ENCODE results near the gene MUSK. TPM values are rescaled to one million over a fixed set of nuclear protein-coding genes. Genes with fewer than 3 reads are reported as not detected.

Gene MUSK
- total and polyA plus RNA-seq, 2 experiments from 2014 or later = not detected

DNA sequence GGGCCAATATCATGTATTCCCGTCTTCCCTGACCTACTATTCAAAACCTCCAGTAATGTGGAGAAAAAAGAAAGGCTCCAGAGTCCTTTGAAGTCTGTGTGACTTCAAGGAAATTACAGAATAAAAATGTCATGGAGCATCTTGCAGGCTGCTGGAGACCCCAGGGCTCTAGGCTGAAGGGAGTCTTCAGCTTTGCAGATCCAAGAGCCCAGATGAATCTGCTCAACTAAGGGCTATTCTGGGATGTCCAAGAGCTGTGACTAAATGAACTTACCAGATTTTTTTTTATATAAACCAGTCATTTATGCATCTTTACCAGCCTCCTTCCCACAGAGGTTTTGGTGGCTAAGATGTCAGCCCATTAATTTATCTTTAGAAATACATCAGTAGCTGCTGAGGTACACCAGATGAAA is 167.3 kb downstream of the MUSK start:
- no peaks in the 10 kb centered on the region for H3K36me3 ChIP-seq (ENCODE audit: insufficient read depth)
- Mint-ChIP-seq H3K36me3 (ENCODE audit: low read depth) (no peaks in the 10 kb centered on the region), H3K27ac (peak overlapping the region; percentile 23; the same call in 1 of the 2 replicates), H3K4me3 (no peak overlapping the region), H3K27me3 (ENCODE audit: insufficient read depth, low read depth, poor library complexity) (peaks cover 4% of the 10 kb centered on the region), H3K4me1 (peaks cover 5% of the 10 kb centered on the region; the same call in 2 of the 3 replicates), H3K9me3 (no peaks in the 10 kb centered on the region)
- H3F3A ChIP-seq (replicated peaks; ENCODE audit: low read depth) = no peaks in the 10 kb centered on the region
- TF ChIP-seq NANOG (IDR thresholded peaks at IDR 0.05; ENCODE audit: borderline replicate concordance) = no peak
- TF ChIP-seq, protein P1, sequence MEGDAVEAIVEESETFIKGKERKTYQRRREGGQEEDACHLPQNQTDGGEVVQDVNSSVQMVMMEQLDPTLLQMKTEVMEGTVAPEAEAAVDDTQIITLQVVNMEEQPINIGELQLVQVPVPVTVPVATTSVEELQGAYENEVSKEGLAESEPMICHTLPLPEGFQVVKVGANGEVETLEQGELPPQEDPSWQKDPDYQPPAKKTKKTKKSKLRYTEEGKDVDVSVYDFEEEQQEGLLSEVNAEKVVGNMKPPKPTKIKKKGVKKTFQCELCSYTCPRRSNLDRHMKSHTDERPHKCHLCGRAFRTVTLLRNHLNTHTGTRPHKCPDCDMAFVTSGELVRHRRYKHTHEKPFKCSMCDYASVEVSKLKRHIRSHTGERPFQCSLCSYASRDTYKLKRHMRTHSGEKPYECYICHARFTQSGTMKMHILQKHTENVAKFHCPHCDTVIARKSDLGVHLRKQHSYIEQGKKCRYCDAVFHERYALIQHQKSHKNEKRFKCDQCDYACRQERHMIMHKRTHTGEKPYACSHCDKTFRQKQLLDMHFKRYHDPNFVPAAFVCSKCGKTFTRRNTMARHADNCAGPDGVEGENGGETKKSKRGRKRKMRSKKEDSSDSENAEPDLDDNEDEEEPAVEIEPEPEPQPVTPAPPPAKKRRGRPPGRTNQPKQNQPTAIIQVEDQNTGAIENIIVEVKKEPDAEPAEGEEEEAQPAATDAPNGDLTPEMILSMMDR (conservative IDR thresholded peaks at IDR 0.05; ENCODE audit: low read depth in 2 of 2) = no peak
- no peak for TF ChIP-seq EZH2phosphoT487 (IDR thresholded peaks at IDR 0.05; ENCODE audit: unreplicated experiment)
- TF ChIP-seq STAT1 (IDR thresholded peaks at IDR 0.05; ENCODE audit: unreplicated experiment) = no peak
- no peak for TF ChIP-seq JUNB (IDR thresholded peaks at IDR 0.05; ENCODE audit: unreplicated experiment)
- no peak for TF ChIP-seq ZNF114 (CRISPR knock-in tag; IDR thresholded peaks at IDR 0.05)
- no peak for TF ChIP-seq POLR2AphosphoS5 (IDR thresholded peaks at IDR 0.05; ENCODE audit: low read depth)
- TF ChIP-seq, protein P2, sequence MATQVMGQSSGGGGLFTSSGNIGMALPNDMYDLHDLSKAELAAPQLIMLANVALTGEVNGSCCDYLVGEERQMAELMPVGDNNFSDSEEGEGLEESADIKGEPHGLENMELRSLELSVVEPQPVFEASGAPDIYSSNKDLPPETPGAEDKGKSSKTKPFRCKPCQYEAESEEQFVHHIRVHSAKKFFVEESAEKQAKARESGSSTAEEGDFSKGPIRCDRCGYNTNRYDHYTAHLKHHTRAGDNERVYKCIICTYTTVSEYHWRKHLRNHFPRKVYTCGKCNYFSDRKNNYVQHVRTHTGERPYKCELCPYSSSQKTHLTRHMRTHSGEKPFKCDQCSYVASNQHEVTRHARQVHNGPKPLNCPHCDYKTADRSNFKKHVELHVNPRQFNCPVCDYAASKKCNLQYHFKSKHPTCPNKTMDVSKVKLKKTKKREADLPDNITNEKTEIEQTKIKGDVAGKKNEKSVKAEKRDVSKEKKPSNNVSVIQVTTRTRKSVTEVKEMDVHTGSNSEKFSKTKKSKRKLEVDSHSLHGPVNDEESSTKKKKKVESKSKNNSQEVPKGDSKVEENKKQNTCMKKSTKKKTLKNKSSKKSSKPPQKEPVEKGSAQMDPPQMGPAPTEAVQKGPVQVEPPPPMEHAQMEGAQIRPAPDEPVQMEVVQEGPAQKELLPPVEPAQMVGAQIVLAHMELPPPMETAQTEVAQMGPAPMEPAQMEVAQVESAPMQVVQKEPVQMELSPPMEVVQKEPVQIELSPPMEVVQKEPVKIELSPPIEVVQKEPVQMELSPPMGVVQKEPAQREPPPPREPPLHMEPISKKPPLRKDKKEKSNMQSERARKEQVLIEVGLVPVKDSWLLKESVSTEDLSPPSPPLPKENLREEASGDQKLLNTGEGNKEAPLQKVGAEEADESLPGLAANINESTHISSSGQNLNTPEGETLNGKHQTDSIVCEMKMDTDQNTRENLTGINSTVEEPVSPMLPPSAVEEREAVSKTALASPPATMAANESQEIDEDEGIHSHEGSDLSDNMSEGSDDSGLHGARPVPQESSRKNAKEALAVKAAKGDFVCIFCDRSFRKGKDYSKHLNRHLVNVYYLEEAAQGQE (IDR thresholded peaks at IDR 0.05; ENCODE audit: unreplicated experiment) = no peak
- TF ChIP-seq, protein P3, sequence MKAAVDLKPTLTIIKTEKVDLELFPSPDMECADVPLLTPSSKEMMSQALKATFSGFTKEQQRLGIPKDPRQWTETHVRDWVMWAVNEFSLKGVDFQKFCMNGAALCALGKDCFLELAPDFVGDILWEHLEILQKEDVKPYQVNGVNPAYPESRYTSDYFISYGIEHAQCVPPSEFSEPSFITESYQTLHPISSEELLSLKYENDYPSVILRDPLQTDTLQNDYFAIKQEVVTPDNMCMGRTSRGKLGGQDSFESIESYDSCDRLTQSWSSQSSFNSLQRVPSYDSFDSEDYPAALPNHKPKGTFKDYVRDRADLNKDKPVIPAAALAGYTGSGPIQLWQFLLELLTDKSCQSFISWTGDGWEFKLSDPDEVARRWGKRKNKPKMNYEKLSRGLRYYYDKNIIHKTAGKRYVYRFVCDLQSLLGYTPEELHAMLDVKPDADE (IDR thresholded peaks at IDR 0.05) = no peak
- TF ChIP-seq, protein P4, sequence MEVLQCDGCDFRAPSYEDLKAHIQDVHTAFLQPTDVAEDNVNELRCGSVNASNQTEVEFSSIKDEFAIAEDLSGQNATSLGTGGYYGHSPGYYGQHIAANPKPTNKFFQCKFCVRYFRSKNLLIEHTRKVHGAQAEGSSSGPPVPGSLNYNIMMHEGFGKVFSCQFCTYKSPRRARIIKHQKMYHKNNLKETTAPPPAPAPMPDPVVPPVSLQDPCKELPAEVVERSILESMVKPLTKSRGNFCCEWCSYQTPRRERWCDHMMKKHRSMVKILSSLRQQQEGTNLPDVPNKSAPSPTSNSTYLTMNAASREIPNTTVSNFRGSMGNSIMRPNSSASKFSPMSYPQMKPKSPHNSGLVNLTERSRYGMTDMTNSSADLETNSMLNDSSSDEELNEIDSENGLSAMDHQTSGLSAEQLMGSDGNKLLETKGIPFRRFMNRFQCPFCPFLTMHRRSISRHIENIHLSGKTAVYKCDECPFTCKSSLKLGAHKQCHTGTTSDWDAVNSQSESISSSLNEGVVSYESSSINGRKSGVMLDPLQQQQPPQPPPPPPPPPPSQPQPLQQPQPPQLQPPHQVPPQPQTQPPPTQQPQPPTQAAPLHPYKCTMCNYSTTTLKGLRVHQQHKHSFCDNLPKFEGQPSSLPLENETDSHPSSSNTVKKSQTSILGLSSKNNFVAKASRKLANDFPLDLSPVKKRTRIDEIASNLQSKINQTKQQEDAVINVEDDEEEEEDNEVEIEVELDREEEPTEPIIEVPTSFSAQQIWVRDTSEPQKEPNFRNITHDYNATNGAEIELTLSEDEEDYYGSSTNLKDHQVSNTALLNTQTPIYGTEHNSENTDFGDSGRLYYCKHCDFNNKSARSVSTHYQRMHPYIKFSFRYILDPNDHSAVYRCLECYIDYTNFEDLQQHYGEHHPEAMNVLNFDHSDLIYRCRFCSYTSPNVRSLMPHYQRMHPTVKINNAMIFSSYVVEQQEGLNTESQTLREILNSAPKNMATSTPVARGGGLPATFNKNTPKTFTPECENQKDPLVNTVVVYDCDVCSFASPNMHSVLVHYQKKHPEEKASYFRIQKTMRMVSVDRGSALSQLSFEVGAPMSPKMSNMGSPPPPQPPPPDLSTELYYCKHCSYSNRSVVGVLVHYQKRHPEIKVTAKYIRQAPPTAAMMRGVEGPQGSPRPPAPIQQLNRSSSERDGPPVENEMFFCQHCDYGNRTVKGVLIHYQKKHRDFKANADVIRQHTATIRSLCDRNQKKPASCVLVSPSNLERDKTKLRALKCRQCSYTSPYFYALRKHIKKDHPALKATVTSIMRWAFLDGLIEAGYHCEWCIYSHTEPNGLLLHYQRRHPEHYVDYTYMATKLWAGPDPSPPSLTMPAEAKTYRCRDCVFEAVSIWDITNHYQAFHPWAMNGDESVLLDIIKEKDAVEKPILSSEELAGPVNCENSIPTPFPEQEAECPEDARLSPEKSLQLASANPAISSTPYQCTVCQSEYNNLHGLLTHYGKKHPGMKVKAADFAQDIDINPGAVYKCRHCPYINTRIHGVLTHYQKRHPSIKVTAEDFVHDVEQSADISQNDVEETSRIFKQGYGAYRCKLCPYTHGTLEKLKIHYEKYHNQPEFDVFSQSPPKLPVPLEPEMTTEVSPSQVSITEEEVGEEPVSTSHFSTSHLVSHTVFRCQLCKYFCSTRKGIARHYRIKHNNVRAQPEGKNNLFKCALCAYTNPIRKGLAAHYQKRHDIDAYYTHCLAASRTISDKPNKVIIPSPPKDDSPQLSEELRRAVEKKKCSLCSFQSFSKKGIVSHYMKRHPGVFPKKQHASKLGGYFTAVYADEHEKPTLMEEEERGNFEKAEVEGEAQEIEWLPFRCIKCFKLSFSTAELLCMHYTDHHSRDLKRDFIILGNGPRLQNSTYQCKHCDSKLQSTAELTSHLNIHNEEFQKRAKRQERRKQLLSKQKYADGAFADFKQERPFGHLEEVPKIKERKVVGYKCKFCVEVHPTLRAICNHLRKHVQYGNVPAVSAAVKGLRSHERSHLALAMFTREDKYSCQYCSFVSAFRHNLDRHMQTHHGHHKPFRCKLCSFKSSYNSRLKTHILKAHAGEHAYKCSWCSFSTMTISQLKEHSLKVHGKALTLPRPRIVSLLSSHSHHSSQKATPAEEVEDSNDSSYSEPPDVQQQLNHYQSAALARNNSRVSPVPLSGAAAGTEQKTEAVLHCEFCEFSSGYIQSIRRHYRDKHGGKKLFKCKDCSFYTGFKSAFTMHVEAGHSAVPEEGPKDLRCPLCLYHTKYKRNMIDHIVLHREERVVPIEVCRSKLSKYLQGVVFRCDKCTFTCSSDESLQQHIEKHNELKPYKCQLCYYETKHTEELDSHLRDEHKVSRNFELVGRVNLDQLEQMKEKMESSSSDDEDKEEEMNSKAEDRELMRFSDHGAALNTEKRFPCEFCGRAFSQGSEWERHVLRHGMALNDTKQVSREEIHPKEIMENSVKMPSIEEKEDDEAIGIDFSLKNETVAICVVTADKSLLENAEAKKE (CRISPR knock-in tag; IDR thresholded peaks at IDR 0.05) = no peak
- no peak for TF ChIP-seq ZNF331 (CRISPR knock-in tag; IDR thresholded peaks at IDR 0.05; ENCODE audit: low read depth)
- no peak for TF ChIP-seq EZH2 (IDR thresholded peaks at IDR 0.05; ENCODE audit: low read depth, unreplicated experiment)
- no peak for TF ChIP-seq CREB1 (CRISPR knock-in tag; IDR thresholded peaks at IDR 0.05; ENCODE audit: low read depth)
- H4K20me1 ChIP-seq (replicated peaks; ENCODE audit: insufficient read depth) = no peaks in the 10 kb centered on the region
- H2AFZ ChIP-seq = no peak overlapping the region
- no peak overlapping the region for H3K4me3 ChIP-seq
- peaks cover 3% of the 10 kb centered on the region for H3K9me2 ChIP-seq (ENCODE audit: insufficient read depth)
- ATAC-seq = no peak
- H3K79me2 ChIP-seq (replicated peaks; ENCODE audit: insufficient read depth) = no peaks in the 10 kb centered on the region
- DNase-seq (ENCODE audit: low spot score) = peak; percentile 1
- no peak overlapping the region for H3K4me2 ChIP-seq
- H3K4me1 ChIP-seq (ENCODE audit: insufficient read depth) = peaks cover 7% of the 10 kb centered on the region; the same call in 1 of the 2 replicates
- H3K27ac ChIP-seq (ENCODE audit: low read depth) = no peak overlapping the region
- no peaks in the 10 kb centered on the region for H3K27me3 ChIP-seq (ENCODE audit: insufficient read depth)

Data from GM23338 (cell line).